ENCODE measurements around the gene GSAP.

- TF ChIP-seq CTCF (conservative IDR thresholded peaks at IDR 0.05; ENCODE audit: low read length) (no peak), EZH2phosphoT487 (IDR thresholded peaks at IDR 0.05; ENCODE audit: borderline replicate concordance, low read depth, low read length) (no peak)
These were observed 41.6 kb upstream of the GSAP start for GRCh38 chr7:77457779-77458178.

Measured in OCI-LY7 (cell line).